Pancreas (tissue), 10 donors: ENCODE measurements around the gene SLC4A1. TPM values are rescaled to one million over a fixed set of nuclear protein-coding genes. Genes with fewer than 3 reads are reported as not detected.

Source experiments
- ATAC-seq, 4 donors: fragments of 200-7000 bp; cut with Tn5 transposase; one replicate each; pipeline versions ENCODE4 v1.8.0 to v1.9.1; 2020; ENCODE audit warnings: mild to moderate bottlenecking in 4 of 4, moderate library complexity in 4 of 4
- DNase-seq, 6 donors: peaks; one replicate each; pipeline ENCODE4 v3.0.0-alpha.2; 2020
- FAIRE-seq: peaks from 2 replicates; lab custom pipeline; 2012; peaks lifted over from hg19 to GRCh38; lab: Jason Lieb, UNC
- H3K27ac ChIP-seq, 4 donors: fragments of 200-600 bp; sonication (generic); 1 replicate in 3 of 4; 2 replicates in 1 of 4; pipeline versions ENCODE4 v1.5.0 to v1.8.0; 2020
- H3K27me3 ChIP-seq, 4 donors: fragments of 200-600 bp; one replicate each; pipeline ENCODE4 v1.8.0; 2021
- H3K36me3 ChIP-seq, 3 donors: fragments of 200-600 bp; sonication (generic) in 1 of 3; one replicate each; pipeline versions ENCODE4 v1.5.0 to v1.8.0; 2020 to 2021
- H3K4me1 ChIP-seq, 3 donors: fragments of 200-600 bp; one replicate each; pipeline ENCODE4 v1.8.0; 2021
- H3K4me3 ChIP-seq, 4 donors: fragments of 200-600 bp; sonication (generic) in 2 of 4; one replicate each; pipeline versions ENCODE4 v1.5.0 to v1.8.0; 2020 to 2021
- H3K9me3 ChIP-seq, 4 donors: fragments of 200-600 bp; one replicate each; pipeline ENCODE4 v1.8.0; 2021
- WGBS, 2 donors: extraction: QIAGEN DNeasy Blood & Tissue Kit; methylation state at CpG; one replicate each; pipeline ENCODE4 v1.1.7; 2013; 5-methylcytosine and 5-hydroxymethylcytosine counted together
- intact Hi-C, 3 donors: fragments of 100-400 bp; cut with DNase I; formaldehyde crosslinking; loops; one replicate each; pipeline versions ENCODE4 v1.11.1 to v1.14.2; 2022
- polyA plus RNA-seq, 2 donors: library from polyadenylated mRNA; stranded (reverse); fragments of 200-250 nt; gene quantifications; one replicate each; pipeline ENCODE4 v1.2.3, GENCODE V29; 2013
- total RNA-seq, 6 donors: library from RNA; stranded (reverse); fragmentation: NEBNext Ultra II Directional in 4 of 6; extraction: Animal tissue kit (Norgen Biotek cat#: 25700) in 4 of 6; gene quantifications; one replicate each; pipeline versions ENCODE4 v1.2.1 to v1.2.4, GENCODE V29; 2021 to 2023
- TF ChIP-seq, protein P1 (sequence below), 4 donors: fragments of 200-600 bp; sonication (generic) in 3 of 4; IDR thresholded peaks; one replicate each; pipeline versions ENCODE4 v1.5.0 to v1.8.0; 2021; ENCODE audit warnings: antibody characterized with exemption in 4 of 4
- donor health status: healthy with polysubstance abuse.
- donor health status: DM: no; HTN: no; CAD: no; lungs with moderate emphysema.
- donor health status: DM: no; HTN: no; CAD: no.
- donor health status: control.
- donor health status: control.
- donor health status: Bipolar disorder and iron deficiency.
- donor health status: DM: yes; HTN: yes; CAD: no.
- donor health status: DM: no; HTN: no; CAD: no.
- donor health status: DM: no; HTN: no; CAD: no.
- donor health status: DM: yes; HTN: yes; CAD: no.

SLC4A1 gene
- total and polyA plus RNA-seq, 8 donors = 0.24 to 0.37 TPM; not detected in 6

GRCh38 chr17:44235583-44235936 is 32.4 kb downstream of the SLC4A1 start:
- TF ChIP-seq, protein P1, sequence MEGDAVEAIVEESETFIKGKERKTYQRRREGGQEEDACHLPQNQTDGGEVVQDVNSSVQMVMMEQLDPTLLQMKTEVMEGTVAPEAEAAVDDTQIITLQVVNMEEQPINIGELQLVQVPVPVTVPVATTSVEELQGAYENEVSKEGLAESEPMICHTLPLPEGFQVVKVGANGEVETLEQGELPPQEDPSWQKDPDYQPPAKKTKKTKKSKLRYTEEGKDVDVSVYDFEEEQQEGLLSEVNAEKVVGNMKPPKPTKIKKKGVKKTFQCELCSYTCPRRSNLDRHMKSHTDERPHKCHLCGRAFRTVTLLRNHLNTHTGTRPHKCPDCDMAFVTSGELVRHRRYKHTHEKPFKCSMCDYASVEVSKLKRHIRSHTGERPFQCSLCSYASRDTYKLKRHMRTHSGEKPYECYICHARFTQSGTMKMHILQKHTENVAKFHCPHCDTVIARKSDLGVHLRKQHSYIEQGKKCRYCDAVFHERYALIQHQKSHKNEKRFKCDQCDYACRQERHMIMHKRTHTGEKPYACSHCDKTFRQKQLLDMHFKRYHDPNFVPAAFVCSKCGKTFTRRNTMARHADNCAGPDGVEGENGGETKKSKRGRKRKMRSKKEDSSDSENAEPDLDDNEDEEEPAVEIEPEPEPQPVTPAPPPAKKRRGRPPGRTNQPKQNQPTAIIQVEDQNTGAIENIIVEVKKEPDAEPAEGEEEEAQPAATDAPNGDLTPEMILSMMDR (IDR thresholded peaks at IDR 0.05) = no peak
- Histone ChIP-seq H3K9me3 (no peaks in the 10 kb centered on the region), H3K36me3 (no peaks in the 10 kb centered on the region), H3K27me3 (no peaks in the 10 kb centered on the region), H3K27ac (peak overlapping the region in 1 of 4 donors; percentile 59), H3K4me3 (no peak overlapping the region), H3K4me1 (no peaks in the 10 kb centered on the region)
- ATAC-seq (peak in 1 of 4 donors; percentile 13), DNase-seq (no peak), FAIRE-seq (no peak)
- intact Hi-C loops = no loop called here
- 88 to 89% methylated on average over 5 of the region's 5 CpGs for WGBS, 2 donors

DNA sequence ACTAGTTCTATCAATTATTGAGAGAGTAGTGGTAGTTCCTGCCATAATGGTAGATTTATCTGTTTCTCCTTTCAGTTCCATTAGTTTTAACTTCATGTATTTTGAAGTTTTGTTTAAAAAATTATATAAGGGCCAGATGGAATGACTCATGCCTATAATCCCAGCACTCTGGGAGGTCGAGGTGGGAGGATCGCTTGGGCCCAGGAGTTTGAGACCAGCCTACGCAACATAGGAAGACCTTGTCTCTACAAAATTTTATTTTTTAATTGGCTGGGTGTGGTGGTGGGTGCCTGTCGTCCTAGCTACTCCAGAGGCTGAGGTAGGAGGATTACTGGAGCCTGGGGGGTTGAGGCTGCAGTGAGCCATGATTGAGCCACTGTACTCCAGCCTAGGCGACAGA is 34.4 kb downstream of the SLC4A1 start:
- DNase-seq (no peak), FAIRE-seq (no peak), ATAC-seq (no peak)
- H3K27ac ChIP-seq = no peak overlapping the region
- H3K36me3 ChIP-seq = no peaks in the 10 kb centered on the region
- WGBS, 2 donors = 77 to 89% methylated on average over 5 of the region's 5 CpGs
- intact Hi-C loops = no loop called here
- no peaks in the 10 kb centered on the region for H3K9me3 ChIP-seq
- H3K27me3 ChIP-seq = no peaks in the 10 kb centered on the region
- no peaks in the 10 kb centered on the region for H3K4me1 ChIP-seq
- H3K4me3 ChIP-seq = no peak overlapping the region
- TF ChIP-seq, protein P1 (IDR thresholded peaks at IDR 0.05) = no peak

DNA sequence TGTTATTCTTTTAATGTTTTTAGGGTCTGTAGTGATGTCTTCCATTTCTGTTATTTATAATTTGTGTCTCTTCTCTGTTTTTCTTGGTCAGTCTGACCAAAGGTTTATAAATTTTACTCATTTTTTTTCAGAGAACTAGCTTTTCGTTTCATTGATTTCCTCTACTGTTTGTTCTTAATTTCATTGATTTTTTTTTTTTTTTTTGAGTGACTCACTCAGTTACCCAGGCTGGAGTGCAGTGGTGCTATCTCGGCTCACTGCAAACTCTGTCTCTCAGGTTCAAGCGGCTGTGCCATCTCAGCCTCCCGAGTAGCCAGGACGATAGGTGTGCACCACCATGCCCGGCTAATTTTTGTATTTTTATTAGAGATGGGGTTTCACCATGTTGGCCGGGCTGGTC is 35.9 kb downstream of the SLC4A1 start:
- Histone ChIP-seq H3K4me1 (no peaks in the 10 kb centered on the region), H3K9me3 (no peaks in the 10 kb centered on the region), H3K27ac (no peak overlapping the region), H3K36me3 (no peaks in the 10 kb centered on the region), H3K27me3 (no peaks in the 10 kb centered on the region), H3K4me3 (no peak overlapping the region)
- no peak for FAIRE-seq
- no peak for DNase-seq
- TF ChIP-seq, protein P1 (IDR thresholded peaks at IDR 0.05) = no peak
- WGBS, 2 donors = 63 to 75% methylated on average over 7 of the region's 7 CpGs
- ATAC-seq = no peak
- intact Hi-C loops = no loop called here

GRCh38 chr17:44230140-44230539 is 37.8 kb downstream of the SLC4A1 start:
- Histone ChIP-seq H3K27me3 (no peaks in the 10 kb centered on the region), H3K27ac (no peak overlapping the region), H3K4me1 (no peaks in the 10 kb centered on the region), H3K4me3 (no peak overlapping the region), H3K36me3 (no peaks in the 10 kb centered on the region), H3K9me3 (no peaks in the 10 kb centered on the region)
- TF ChIP-seq, protein P1 (IDR thresholded peaks at IDR 0.05) = no peak
- FAIRE-seq (no peak), ATAC-seq (no peak), DNase-seq (no peak)
- WGBS, 2 donors = 81 to 84% methylated on average over 9 of the region's 9 CpGs
- intact Hi-C loops = no loop called here

- DNase-seq (no peak), FAIRE-seq (no peak), ATAC-seq (no peak)
- H3K9me3 ChIP-seq = no peaks in the 10 kb centered on the region
- no peak overlapping the region for H3K27ac ChIP-seq
- peaks cover 0 to 3% (median 0%) of the 10 kb centered on the region in 3 donors for H3K4me1 ChIP-seq
- 82 to 88% methylated on average over 6 of the region's 6 CpGs for WGBS, 2 donors
- H3K36me3 ChIP-seq = no peaks in the 10 kb centered on the region
- intact Hi-C loops = no loop called here
- TF ChIP-seq, protein P1 (IDR thresholded peaks at IDR 0.05) = no peak
- H3K4me3 ChIP-seq = no peak overlapping the region
- H3K27me3 ChIP-seq = no peaks in the 10 kb centered on the region
Measured at GRCh38 chr17:44229090-44229489, 38.8 kb downstream of the SLC4A1 start.
